NCI-H187 treated with DMSO at 0.1 percent for 48 hours (cell line): ENCODE measurements around the gene ACTRT2.

Experiments
- DNase-seq: peaks from one replicate; lab custom pipeline; 2025; lab: John Stamatoyannopoulos, UW

ACTRT2 gene

DNA sequence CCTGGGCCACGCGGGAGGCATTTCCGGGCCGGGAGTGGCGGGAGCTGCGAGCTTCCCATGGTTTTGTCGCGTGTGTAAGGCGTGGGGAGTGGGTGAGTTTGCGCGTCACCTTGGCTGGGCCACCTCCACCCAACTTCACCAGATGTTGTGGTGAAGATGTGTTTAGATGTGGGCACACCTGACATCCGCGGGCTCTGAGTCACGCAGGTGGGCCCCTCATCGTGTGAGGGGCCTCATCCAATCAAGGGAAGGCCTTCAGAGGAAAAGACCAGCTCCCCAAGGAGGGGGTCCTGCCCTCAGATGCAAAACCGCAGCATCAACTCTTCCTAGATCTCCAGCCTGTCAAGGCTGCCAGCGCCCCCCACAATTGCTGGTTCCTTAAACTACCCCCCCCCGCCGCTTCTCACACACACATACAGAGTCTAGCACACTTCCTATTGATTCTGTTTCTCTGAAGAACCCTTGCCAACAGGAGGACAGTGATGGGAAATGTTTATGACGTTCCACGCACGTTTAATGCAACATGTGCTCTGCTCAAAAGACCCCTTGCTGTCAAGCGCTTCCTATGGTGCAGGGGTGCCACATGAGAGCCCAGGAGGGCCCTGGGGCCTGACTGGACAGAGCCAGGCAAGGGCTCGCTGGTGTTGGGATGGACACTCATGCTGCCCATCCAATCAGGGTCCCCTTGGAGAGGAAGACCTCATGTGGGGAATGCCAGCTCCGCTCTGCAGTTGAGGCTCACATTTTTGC is 11.9 kb downstream of the ACTRT2 start:
- no peak for DNase-seq

DNA sequence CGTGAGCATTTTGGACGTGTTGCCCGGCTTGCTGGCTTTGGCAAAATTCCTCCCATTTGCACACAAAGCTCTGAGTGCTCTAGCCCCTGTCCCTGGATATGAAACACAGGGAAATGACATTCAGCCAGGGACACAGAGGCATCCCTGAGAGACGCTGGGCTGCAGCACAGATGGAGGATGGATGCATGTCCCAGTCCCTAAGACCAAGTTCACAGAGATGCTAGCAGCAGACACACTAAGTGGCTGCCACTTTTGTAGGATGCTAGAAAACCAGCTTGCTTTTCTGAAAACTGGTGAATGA is 12.5 kb downstream of the ACTRT2 start:
- no peak for DNase-seq

DNA sequence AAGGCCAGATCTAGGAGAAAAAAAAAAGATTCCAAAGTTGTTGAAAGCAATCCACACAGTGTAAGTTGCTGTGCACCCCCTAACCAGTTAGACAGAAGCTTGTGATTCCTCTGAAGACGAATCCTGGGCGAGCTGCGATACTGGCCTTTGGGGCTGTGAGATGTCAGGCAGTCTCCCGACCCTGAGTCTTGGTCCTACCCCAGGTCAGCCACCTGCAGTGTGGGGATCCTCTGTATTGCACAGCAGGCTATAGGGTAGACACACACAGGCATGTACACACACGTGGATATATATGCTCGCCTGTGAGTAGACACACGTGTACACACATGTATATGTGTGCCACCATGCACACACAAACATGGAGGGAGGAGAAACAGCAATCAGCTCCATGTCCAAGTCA is 12.9 kb downstream of the ACTRT2 start:
- no peak for DNase-seq

DNA sequence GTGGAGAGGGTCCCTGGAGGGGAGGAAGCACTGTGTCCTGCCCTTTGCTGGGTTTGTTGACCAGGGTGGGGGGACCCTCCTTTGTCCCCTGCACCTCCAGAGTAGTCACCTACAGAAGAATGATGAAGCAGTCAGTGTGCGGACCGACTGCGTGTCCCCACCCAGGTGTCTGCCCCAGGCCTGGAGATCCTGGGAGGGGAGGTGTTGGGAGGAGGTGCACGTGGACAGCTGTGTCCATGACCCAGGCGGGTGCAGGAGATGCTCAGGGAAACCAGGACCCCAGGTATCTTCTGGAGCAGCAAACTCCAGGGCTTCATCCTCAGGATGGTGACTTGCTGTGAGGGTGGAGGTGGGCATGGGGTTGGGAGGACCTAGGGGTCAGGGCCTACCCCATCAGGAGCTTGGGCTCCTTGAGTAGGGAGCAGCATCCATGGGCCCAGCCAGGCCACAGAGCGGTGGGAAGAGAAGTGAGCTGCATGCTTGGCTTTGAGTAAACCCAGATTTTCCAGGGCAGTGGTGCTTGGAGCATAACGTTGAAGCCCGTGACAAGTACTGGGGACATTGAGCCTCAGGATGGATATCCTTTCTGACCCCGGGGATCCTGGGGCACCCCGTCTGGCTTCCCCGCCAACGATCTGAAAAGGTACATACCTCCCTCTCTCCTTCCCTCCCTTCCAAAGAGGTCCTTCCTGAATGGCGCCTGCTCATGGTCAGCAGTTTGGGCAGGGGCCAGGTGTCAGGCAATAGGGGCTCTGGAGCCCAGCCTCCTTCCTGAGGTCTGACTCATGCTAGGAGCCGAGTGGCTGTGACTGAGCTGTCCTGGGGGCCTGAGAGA is 13.7 kb downstream of the ACTRT2 start:
- no peak for DNase-seq

DNA sequence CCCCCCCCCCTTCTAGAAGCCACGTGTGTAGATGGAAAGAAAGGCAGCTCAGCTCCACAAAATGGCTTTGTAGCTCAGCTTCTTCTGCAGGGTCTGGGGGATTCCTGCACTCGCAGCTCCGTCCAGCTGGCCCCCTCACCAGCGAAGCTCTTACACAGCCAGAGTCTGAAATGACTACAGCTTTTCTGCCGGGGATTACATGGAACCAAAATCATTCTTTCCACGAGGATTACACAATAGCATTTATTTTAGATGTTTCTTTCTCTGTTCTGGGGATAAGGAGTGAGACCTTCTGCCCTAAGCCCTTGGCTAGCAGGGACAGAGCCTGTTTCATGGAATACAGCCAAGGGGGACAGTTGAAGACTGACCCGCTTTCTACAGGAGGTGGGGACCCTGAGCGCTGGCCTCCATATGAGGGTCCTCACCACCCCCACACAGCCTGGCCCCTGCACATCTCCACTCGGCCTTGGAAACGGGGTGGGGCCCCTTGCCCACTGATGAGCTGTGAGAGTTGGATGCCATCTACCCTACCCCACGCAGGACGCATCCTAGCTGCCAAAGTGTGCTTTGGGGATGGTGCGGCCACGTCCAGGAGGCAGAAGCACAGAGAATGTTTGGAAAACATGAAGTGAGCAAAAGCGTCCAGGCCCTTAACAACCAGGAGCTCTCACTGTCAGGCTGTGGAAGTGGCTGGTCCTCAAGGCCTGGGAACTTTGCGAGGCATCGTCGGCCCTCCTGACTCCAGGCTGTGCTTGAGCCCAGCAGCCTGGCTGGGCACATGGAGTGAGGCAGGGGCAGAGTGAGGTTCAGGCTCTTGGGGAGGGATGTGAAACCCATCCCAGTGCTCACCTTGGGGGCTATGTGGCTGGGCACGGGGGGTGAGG is 14.5 kb downstream of the ACTRT2 start:
- DNase-seq = no peak

DNA sequence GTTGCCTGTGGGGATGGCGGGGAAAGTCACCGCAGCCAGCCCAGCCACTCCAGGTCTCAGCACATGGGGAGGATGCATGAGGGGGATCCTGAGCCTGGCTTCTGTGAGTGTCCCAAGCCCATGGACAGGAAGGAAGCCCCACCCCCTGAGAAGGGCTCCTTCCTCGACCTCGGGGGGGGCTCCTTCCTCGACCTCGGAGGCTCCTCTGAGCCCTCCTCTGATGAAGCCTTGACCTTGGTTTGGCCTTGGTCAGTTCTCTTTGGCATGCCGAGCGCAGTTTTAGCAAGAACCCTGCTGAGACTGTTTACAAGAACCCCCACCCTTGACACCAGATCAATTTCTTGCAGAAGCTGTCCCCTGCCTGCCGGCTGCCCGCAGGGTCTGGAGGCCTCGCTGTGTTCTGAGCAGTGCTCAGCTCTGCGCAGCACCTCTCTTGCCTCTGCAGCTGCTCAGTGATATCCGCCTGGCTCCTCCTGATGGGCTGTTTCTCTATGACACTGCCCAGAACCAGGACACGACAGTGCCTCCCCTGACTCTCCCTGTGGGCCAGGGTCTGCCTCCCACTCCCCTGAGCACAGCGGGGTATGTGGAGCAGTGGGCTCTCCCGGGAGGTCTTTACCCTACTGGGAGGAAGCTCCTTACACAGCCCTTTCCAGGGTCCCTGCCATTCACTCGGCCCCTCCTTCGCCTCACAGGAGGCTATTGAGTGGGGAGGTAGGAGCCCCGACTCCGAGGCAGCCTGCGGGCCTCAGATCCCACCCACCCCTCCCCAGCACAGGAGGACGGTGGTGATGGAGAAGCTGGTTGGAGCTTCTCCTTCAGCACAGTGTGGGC is 15.4 kb downstream of the ACTRT2 start:
- DNase-seq = no peak

DNA sequence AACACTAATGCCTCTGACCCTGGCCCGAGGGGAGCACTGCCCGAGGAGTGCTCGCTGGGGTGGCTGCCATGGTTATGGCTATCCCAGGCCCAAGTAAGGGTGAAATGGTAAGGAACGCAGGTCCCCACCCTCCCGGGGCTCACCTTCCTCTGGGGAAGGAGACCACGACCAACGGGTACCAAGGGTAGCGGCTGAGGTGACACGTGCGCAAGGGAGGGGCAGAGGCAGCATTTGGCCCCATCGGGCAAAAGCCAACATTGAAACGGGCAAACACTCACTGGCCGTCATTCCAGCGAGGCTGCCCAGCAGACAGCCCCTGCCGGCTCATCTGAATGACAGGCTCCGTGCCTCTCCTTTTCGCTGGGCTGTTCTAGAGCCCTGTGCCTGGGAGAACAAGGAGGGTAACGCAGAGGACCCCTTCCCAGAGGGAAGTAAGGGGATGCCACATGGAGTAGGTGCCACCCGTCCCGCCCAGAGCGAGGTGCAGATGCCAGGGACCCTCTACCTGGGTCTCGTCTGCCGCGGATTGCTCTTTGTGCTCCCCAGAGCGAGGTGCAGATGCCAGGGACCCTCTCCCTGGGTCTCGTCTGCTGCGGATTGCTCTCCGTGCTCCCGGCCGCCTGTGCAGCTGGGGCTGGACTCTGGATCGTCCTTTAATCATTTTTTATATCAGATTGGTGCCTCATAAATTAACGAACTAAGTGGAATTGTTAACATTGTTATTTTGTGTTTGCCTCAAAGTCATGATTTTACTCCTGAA is 16.2 kb downstream of the ACTRT2 start:
- no peak for DNase-seq

DNA sequence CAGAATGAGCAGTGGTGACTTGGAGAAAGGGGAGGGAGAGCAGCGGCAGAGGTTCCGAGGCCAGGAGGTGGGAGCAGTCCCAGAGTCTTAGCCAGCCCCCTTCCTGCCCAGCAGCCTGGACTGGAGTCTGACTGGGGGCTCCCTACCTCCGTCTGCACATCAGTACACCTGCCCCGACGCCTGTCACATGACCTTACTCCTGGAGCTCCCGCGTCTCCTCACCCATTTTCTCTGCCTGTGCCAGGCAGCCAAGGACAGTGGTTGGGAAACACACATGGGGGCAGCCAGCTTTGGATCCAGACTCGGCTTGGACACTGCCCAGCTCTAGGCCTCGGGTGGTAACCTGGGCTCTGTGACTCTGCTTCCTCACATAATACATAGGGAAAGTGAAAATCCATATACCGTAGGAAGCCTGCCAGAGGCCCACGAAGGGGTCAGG is 16.9 kb downstream of the ACTRT2 start:
- no peak for DNase-seq

DNA sequence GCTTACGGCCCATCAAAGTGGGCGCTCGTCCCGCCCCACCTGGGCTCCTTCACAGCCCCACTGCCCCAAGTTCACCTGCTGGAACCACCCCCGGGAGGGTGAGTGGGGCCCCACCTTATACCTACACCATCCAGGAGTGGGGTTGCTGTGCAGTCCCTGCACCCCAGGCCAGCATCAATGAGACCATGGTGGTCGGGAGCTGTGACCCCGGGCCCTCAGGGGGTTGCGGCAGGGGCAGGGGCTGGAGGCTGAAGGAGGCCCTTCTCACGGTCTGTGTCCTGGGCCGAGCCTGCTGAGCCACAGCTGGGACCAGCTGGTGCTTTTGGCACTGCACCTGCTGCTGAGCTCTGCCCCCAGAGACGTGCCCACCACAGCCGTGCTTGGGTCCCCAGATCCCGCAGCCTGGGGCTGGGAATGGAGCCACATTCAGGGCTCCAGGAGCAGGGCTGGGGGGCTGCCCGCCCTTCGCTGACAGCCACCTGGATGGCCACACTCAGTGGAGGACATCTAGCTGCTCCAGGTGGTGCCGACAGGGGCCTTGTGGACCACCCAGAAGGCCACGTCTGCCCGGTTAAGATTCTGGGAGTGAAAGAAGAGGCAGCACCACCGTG is 17.4 kb downstream of the ACTRT2 start:
- no peak for DNase-seq

DNA sequence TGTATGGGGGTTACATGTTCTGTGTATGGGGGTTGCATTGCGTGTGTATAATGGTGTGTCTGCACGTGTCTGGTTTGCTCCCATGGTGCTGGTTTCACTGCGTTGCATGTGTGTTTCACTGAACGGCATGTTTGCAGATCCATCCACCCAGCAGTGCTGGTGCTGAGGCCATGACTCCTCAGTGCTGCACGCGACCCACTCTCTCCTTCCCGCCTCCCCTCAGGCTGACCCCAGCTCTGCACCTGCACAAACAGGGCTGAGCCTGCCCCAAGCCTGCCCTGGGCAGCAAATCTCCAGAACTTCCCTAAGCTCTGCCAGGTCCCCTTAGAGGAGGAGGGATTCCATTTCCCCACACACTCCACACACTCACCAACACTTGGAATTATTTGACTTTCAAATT is 18.7 kb downstream of the ACTRT2 start:
- no peak for DNase-seq

DNA sequence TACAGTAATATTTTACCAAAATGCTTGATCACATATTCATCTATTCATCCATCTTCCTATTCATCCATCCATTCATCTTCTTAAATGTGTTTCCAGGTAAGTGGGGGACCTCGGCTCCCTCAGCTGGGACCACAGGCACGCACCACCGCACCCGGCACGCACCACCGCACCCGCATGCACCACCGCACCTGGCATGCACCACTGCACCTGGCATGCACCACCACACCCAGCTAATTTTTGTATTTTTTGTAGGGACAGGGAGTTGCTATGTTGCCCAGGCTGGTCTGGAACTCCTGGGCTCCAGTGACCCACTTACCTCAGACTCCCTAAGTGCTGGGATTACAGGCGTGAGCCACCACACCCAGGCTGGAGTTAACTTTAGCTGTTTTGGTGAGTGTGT is 21.2 kb downstream of the ACTRT2 start:
- no peak for DNase-seq

DNA sequence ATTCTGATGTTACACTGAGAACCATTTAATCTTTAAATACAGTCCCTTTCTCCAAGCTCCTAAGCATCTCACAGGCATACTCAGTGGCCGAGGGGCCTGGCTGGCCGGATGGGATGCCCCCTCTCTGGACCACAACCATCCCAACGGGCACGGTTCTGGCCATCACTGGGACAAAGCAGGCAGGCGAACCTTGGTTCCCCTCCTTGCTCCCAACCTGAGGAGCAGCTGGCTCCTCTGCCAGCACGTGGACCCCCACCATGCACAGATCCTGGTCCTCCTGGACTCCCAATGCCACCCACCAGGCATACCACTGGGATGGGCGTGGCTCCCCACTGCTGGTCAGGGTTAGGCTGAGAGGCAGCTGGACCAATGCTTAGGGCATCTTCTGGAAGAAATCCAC is 27.9 kb downstream of the ACTRT2 start:
- no peak for DNase-seq

DNA sequence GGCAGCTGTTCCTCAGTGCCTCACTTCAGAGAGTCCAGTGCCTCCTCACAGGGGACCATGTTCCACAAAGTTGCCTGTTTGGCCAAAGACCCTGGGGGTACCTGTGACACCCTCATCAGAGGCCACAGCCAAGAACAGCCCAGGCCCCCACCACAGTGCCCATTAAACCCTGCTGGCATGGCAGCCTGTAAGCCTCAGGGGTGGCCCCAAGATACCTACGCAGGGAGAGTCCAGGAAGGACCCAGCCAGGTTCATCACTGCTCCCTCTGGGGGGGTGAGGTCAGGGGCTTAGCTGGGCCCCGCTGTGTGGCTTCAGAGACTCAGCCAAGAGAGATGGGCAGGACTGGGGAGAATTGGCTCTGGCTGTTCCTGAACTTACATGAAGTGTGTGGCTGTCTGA is 28.6 kb downstream of the ACTRT2 start:
- DNase-seq = no peak

DNA sequence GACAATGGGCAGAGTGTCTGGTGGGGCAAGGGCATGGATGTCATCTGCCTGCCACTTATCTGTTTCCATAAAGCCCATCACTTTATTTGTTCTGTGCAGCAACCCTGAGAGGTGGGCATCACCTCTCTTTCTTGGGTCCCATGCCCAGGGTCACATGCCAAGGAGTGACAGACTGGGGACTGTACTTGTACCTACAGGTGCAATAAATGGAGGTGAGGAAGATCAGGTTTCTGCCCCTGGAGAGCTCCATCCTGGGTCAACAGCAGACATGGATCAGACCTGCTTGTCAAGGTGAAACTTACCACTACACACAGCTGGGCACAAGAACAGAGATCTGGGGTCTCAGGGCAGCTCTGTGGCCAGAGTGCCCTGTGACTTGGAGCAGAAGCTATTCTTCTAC is 29.3 kb downstream of the ACTRT2 start:
- DNase-seq = no peak

DNA sequence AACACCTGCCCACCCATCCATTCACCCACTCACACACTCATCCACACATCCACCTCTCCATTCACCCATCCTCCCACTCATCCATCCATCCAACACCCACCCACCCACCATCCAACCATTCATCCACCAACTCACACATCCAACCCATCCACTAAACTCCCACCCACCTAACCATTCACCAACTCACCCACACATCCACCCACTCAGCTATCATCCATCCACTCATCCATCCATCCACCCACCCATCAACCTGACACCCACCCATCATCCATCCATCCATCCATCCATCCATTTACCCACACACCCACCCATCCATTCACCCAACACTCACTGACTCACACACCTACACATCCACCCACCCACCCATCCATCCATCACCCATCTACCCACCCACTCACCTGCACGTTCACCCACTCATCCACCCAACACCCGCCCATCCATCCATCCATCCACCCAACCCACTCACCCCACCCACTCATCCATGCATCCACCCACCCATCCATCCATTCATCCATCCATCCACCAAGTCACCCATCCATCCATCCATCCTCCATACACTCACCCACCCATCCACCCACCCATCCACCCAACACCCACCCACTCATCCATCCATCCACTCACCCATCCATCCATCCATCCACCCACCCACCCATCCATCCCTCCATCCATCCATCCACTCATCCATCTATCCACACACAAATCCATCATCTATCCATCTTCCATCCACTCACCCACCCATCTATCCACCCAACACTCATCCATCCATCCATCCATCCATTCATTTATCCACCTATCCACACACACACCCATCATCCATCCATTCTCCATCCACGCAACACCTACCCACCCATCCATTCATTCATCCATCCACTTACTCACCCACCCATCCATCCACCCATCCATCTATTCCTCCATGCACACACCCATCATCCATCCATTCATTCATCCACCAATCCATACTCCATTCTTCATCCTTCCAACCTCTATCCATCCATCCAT is 30.3 kb downstream of the ACTRT2 start:
- no peak for DNase-seq

DNA sequence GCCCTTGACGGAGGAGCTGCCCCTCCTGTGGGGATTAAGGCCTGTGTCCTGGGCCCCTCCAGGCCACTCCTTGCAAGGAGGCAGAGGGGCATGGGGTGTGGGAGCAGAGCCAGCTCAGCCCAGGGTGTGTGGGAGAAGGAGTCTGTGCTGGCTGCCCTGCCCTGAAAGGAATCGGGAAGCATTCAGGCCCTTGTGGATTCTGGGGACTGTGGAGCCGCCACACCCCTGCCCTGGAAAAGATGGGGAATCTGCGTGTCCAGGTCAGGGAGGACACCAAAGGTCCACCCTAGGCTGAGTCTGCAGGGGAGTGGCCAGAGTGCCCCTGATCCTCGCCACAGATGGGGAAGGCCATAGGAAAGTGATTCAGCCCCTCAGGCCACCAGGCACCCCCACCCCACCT is 31.2 kb downstream of the ACTRT2 start:
- DNase-seq = no peak

DNA sequence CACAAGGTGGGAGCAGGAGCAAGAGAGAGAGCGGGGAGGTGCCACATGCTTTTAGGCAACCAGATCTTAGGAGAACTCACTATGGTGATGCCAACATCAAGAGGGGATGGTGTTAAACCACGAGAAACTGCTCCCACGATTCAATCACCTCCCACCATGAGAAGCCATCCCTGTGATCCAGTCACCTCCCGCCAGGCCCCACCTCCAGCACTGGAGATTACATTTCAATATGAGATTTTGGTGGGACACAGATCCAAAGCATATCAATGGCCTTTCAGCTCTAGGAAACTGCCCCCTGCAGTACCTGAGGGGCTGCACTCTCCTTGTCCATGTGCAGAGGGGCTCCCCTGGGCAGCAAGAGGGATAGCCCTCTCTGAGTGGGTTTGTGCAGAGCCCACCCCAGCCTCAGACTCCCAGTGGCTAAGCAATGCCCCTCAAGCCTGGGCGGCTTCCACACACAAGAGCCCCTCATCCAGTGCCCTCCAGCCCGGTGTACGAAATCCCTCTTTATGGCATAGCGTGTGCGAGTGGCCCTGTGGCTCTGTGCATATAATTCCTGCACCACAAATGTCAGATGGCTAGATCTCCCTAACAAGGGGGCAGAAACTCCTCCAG is 32.2 kb downstream of the ACTRT2 start:
- DNase-seq = no peak

DNA sequence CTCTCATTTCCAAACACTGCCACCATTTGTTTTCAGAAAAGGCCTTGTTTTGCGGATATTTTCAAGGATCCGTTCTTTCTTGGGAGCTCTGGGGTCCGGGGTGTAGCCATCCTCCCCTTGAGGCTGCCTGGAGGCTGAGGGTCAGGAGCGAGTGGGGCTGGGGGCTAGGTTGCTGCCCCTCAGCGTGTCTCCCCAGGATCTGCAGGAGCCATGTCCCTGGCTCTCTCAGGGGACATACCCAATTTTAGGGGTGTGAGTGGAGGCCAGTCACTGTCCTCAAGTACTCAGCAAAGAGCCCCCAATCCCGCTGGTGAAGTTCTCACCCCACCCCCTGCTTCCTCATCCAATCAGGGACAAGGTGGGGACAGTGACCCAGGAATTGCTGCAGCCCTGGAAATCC is 32.7 kb downstream of the ACTRT2 start:
- no peak for DNase-seq

DNA sequence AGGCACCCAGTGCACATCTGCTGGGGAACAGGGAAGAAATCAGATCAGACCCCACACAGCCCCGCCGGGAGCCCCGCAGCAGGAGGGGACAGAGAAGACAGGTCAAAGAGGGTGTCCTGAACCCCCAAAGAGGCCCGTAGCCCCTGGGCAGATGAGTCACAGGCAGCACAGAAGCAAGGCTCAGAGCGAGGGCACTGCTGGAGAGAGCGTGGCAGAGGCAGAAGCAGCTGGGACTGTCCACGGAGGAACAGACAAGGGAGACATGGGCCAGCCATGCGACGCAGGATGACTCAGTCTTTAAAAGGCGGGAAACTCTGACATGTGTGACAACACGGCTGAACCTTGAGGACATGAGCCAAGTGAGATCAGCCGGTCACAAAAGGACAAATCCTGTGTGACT is 33.2 kb downstream of the ACTRT2 start:
- no peak for DNase-seq
